A204.1 (cell line): ENCODE results near the gene ATL2.

ENCODE experiments used
- FAIRE-seq: peaks from 2 replicates; lab custom pipeline; 2012; peaks lifted over from hg19 to GRCh38; lab: Jason Lieb, UNC

Gene ATL2

DNA sequence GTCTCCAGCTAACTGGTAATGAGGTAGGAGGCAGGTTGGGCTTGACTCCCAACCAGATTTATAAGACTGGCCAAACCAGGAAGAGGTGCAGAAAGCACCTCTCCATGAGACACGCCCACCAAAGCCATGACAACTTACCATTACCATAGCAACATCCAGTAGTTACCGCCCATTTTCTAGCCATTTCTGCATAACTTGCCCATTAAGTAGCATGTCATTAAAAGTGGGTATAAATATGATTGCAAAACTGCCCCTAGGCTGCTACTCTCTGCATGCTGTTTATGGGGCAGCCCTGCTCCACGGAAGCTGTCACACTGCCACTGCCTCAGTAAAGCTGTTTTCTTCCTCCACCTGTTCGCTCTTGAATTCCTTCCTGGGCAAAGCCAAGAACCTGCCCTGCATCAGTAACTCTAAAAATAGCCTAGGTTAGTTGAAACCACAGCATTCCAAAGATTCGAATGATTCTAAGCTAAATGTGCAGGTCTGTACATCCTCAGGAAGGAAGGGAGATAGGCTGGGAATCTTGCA, 131.9 kb downstream of the ATL2 start:
- no peak for FAIRE-seq

DNA sequence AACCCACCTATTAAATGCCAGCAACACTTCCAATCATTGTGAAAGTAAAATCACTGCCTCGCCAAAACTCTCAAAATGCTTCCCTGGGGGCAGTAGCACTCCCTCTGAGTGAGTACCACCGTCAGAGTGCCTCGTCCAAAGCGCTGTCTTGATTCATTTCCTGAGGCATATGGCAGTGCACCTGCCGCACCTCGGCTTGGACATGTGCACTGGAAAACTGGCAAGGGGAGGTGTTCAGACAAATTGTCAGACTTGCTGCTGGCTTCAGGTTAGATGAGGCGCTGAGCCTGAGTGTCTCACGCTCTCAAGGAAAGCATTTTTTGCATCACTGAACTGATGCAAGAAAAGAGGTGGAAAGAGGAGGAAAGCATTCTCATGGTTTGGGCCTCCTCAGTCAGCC, 132.8 kb downstream of the ATL2 start:
- no peak for FAIRE-seq
